ENCODE data around the gene SYT5.

Gene SYT5

DNA sequence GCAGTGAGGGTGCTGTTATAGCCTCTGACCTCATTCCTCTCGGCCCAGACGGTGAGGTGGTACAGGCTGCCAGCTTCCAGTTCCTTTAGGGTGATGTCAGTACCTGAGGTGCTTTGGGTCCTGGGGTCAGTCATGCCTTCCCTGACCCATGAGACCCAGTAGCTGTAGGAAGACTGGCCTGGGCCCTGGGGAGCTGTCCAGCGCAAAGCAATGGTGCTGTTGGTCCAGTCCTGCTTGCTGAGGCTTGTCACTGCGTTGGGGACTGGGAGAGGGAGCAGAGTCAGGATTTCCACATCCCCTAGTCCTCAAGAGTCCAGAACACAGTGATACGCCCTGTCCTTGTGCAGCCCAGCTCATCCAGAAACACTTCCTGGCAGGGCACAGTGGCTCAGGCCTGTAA, 18.6 kb upstream of the SYT5 start:
- in situ Hi-C loops (cut with HindIII; ENCODE audit: low pct_ligation_motif_present, low sequenced_read_pairs): no loop called here
- Histone ChIP-seq H3K36me3 (replicated peaks) (no peaks in the 10 kb centered on the region), H3K27me3 (replicated peaks) (no peaks in the 10 kb centered on the region), H3K4me3 (ENCODE audit: low read depth, low read length) (no peak overlapping the region), H3K27ac (no peak overlapping the region)
- no peak for DNase-seq
- TF ChIP-seq CTCF (IDR thresholded peaks at IDR 0.05; ENCODE audit: low read depth, low read length, missing control alignments): no peak

- Histone ChIP-seq H3K36me3 (replicated peaks) (no peaks in the 10 kb centered on the region), H3K27ac (no peak overlapping the region), H3K27me3 (replicated peaks) (no peaks in the 10 kb centered on the region), H3K4me3 (ENCODE audit: low read depth, low read length) (no peak overlapping the region)
- no peak for TF ChIP-seq CTCF (IDR thresholded peaks at IDR 0.05; ENCODE audit: low read depth, low read length, missing control alignments)
- in situ Hi-C loops (cut with HindIII; ENCODE audit: low pct_ligation_motif_present, low sequenced_read_pairs): no loop called here
- no peak for DNase-seq
These were observed 17.4 kb upstream of the SYT5 start for GRCh38 chr19:55197528-55197927.

DNA sequence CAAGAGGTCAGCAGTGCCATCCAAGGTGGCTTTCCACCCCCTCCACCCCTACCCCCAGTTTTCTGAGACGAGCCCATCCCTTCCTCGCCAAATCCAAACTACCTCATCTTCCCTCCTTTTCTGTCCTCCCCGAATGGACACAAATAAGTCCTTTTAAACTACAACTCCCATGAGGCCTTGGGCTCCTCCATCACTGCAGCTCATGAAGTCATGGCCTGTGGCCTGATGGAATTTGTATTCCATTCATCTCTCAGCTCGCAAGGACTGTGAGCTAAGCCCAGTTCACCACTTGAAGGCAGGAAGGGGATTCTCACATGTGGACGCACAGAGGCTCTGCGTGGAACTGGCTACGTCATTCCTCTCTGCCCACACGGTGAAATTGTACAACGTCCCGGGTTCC, 16.7 kb upstream of the SYT5 start:
- H3K4me3 ChIP-seq (ENCODE audit: low read depth, low read length): no peak overlapping the region
- in situ Hi-C loops (cut with HindIII; ENCODE audit: low pct_ligation_motif_present, low sequenced_read_pairs): no loop called here
- TF ChIP-seq CTCF (IDR thresholded peaks at IDR 0.05; ENCODE audit: low read depth, low read length, missing control alignments): no peak
- H3K36me3 ChIP-seq (replicated peaks): no peaks in the 10 kb centered on the region
- no peak overlapping the region for H3K27ac ChIP-seq
- no peaks in the 10 kb centered on the region for H3K27me3 ChIP-seq (replicated peaks)
- no peak for DNase-seq

GRCh38 chr19:55193481-55193880, 13.4 kb upstream of the SYT5 start:
- Histone ChIP-seq H3K36me3 (replicated peaks) (no peaks in the 10 kb centered on the region), H3K27me3 (replicated peaks) (no peaks in the 10 kb centered on the region), H3K27ac (no peak overlapping the region), H3K4me3 (ENCODE audit: low read depth, low read length) (no peak overlapping the region)
- in situ Hi-C loops (cut with HindIII; ENCODE audit: low pct_ligation_motif_present, low sequenced_read_pairs): no loop called here
- TF ChIP-seq CTCF (IDR thresholded peaks at IDR 0.05; ENCODE audit: low read depth, low read length, missing control alignments): no peak
- no peak for DNase-seq

DNA sequence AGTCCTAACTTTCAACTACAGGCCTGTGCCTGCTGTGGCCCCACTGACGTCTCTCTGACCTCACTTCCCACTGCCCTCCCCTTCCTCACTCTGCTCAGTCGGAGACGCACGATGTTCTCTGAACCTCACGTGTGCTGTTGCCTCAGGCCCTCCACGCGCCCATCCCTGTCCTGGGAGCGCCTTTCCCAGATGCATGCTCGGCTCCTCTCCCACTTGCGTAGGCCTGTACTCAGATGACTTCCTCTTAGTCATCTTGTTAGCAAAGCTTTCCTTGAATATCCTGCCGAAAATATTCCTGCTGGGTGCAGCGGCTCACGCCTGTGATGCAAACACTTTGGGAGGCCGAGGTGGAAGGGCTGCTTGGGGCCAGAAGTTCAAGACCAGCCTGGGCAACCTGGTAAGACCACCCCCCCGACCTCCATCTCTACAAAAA, 9.3 kb upstream of the SYT5 start:
- Histone ChIP-seq H3K27ac (peak overlapping the region; percentile 77), H3K4me3 (ENCODE audit: low read depth, low read length) (no peak overlapping the region), H3K27me3 (replicated peaks) (no peaks in the 10 kb centered on the region), H3K36me3 (replicated peaks) (no peaks in the 10 kb centered on the region)
- peak; percentile 96 for DNase-seq
- in situ Hi-C loops (cut with HindIII; ENCODE audit: low pct_ligation_motif_present, low sequenced_read_pairs): no loop called here
- TF ChIP-seq CTCF (IDR thresholded peaks at IDR 0.05; ENCODE audit: low read depth, low read length, missing control alignments): no peak

DNA sequence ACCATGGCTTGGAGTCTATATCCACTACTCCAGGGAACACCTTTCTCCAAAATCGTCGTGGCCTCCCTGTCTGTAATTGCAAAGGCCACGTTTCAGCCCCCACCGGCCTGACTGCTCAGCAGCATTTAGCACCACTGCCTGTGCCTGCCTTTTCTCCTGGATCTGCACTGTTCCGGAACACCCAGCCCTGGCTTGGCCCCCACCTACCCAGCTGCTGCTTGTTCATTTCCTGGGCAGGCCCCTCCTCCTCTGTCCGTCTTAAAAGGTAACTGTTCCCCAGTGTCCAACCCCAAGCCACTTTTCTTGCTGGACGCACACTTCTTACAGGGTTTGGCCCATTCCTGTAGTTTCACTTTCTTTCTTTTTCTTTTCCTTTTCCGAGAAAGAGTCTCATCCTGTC, 8.5 kb upstream of the SYT5 start:
- DNase-seq: no peak
- Histone ChIP-seq H3K27me3 (replicated peaks) (no peaks in the 10 kb centered on the region), H3K27ac (peak overlapping the region; percentile 77), H3K36me3 (replicated peaks) (no peaks in the 10 kb centered on the region), H3K4me3 (ENCODE audit: low read depth, low read length) (no peak overlapping the region)
- in situ Hi-C loops (cut with HindIII; ENCODE audit: low pct_ligation_motif_present, low sequenced_read_pairs): no loop called here
- no peak for TF ChIP-seq CTCF (IDR thresholded peaks at IDR 0.05; ENCODE audit: low read depth, low read length, missing control alignments)
